ENCODE data around the gene SLC6A2.

SLC6A2 gene

GRCh38 chr16:55647343-55647742 lies 8.4 kb upstream of the SLC6A2 start:
- DNase-seq (ENCODE audit: low read depth in 2 of 3, low spot score in 1 of 3) = no peak

GRCh38 chr16:55647798-55648197 lies 8.0 kb upstream of the SLC6A2 start:
- DNase-seq (ENCODE audit: low read depth in 2 of 3, low spot score in 1 of 3) = no peak

GRCh38 chr16:55651841-55652824 lies 3.7 kb upstream of the SLC6A2 start:
- no peak for DNase-seq (ENCODE audit: low read depth in 2 of 3, low spot score in 1 of 3)

GRCh38 chr16:55653106-55653505 lies 2.7 kb upstream of the SLC6A2 start:
- DNase-seq (ENCODE audit: low read depth in 2 of 3, low spot score in 1 of 3) = no peak

- no peak for DNase-seq (ENCODE audit: low read depth in 2 of 3, low spot score in 1 of 3)
These were observed 349 bp upstream of the SLC6A2 start for GRCh38 chr16:55655381-55655896.

- DNase-seq (ENCODE audit: low read depth in 2 of 3, low spot score in 1 of 3) = no peak
These were observed 904 bp downstream of the SLC6A2 start for GRCh38 chr16:55656691-55657092.

- no peak for DNase-seq (ENCODE audit: low read depth in 2 of 3, low spot score in 1 of 3)
These were observed 1.8 kb downstream of the SLC6A2 start for GRCh38 chr16:55657616-55658015.

- DNase-seq (ENCODE audit: low read depth in 2 of 3, low spot score in 1 of 3) = no peak
These were observed 3.2 kb downstream of the SLC6A2 start for GRCh38 chr16:55658898-55659420.

- DNase-seq (ENCODE audit: low read depth in 2 of 3, low spot score in 1 of 3) = no peak
These were observed 4.2 kb downstream of the SLC6A2 start for GRCh38 chr16:55660026-55660425.

- no peak for DNase-seq (ENCODE audit: low read depth in 2 of 3, low spot score in 1 of 3)
These were observed 5.0 kb downstream of the SLC6A2 start for GRCh38 chr16:55660828-55661227.

GRCh38 chr16:55661941-55662643 lies 6.3 kb downstream of the SLC6A2 start:
- no peak for DNase-seq (ENCODE audit: low read depth in 2 of 3, low spot score in 1 of 3)

- DNase-seq (ENCODE audit: low read depth in 2 of 3, low spot score in 1 of 3) = no peak
These were observed 6.8 kb downstream of the SLC6A2 start for GRCh38 chr16:55662644-55663031.

- DNase-seq (ENCODE audit: low read depth in 2 of 3, low spot score in 1 of 3) = no peak
These were observed 7.4 kb downstream of the SLC6A2 start for GRCh38 chr16:55663225-55663624.

- no peak for DNase-seq (ENCODE audit: low read depth in 2 of 3, low spot score in 1 of 3)
These were observed 8.2 kb downstream of the SLC6A2 start for GRCh38 chr16:55663765-55664677.

GRCh38 chr16:55664786-55665407 lies 9.1 kb downstream of the SLC6A2 start:
- no peak for DNase-seq (ENCODE audit: low read depth in 2 of 3, low spot score in 1 of 3)

- no peak for DNase-seq (ENCODE audit: low read depth in 2 of 3, low spot score in 1 of 3)
These were observed 9.7 kb downstream of the SLC6A2 start for GRCh38 chr16:55665511-55665910.

GRCh38 chr16:55666012-55666411 lies 10.2 kb downstream of the SLC6A2 start:
- DNase-seq (ENCODE audit: low read depth in 2 of 3, low spot score in 1 of 3) = no peak

GRCh38 chr16:55667753-55668152 lies 12.0 kb downstream of the SLC6A2 start:
- no peak for DNase-seq (ENCODE audit: low read depth in 2 of 3, low spot score in 1 of 3)

GRCh38 chr16:55668340-55669281 lies 12.8 kb downstream of the SLC6A2 start:
- DNase-seq (ENCODE audit: low read depth in 2 of 3, low spot score in 1 of 3) = no peak

All from stimulated activated CD4-positive, alpha-beta T cell treated with anti-CD3 and anti-CD28 coated beads, Interleukin-12 subunit alpha, Interleukin-12 subunit beta, amount 100 ng/mL, for 48 hours (primary cell).